HG02884 (cell line): ENCODE measurements around the gene IL21R.
A peak's percentile ranks its signal among the peaks of the same experiment; 100 is the strongest.
"Not testable (repeated sequence)": the region's sequence is repeated elsewhere in the genome, so short reads cannot be mapped to it uniquely, and the experiment has no call there.

ENCODE experiments used
- ATAC-seq: cut with Tn5 transposase; IDR thresholded peaks from one replicate; pipeline ENCODE4 v1.9.1; 2021; ENCODE audit warnings: mild to moderate bottlenecking, moderate library complexity; ENCODE audit not compliant: unreplicated experiment

Gene IL21R

GRCh38 chr16:27400751-27401620 lies 988 bp upstream of the IL21R start:
- no peak for ATAC-seq

GRCh38 chr16:27402569-27402963 lies 592 bp downstream of the IL21R start:
- ATAC-seq: no peak

- ATAC-seq: no peak
These were observed 1.1 kb downstream of the IL21R start for GRCh38 chr16:27402964-27403600.

GRCh38 chr16:27403601-27403992 lies 1.6 kb downstream of the IL21R start:
- ATAC-seq: no peak

GRCh38 chr16:27404163-27404823 lies 2.3 kb downstream of the IL21R start:
- no peak for ATAC-seq

- ATAC-seq: no peak
These were observed 3.8 kb downstream of the IL21R start for GRCh38 chr16:27405546-27406451.

GRCh38 chr16:27406511-27407128 lies 4.6 kb downstream of the IL21R start:
- no peak for ATAC-seq

GRCh38 chr16:27407133-27407532 lies 5.2 kb downstream of the IL21R start:
- ATAC-seq: no peak

GRCh38 chr16:27408012-27408601 lies 6.1 kb downstream of the IL21R start:
- peak; percentile 31 for ATAC-seq

- ATAC-seq: no peak
These were observed 6.6 kb downstream of the IL21R start for GRCh38 chr16:27408602-27409031.

- not testable (repeated sequence) for ATAC-seq
These were observed 8.0 kb downstream of the IL21R start for GRCh38 chr16:27409958-27410357.

GRCh38 chr16:27410761-27411160 lies 8.8 kb downstream of the IL21R start:
- no peak for ATAC-seq

- ATAC-seq: no peak
These were observed 12.0 kb downstream of the IL21R start for GRCh38 chr16:27413956-27414355.

- ATAC-seq: no peak
These were observed 12.9 kb downstream of the IL21R start for GRCh38 chr16:27414788-27415431.

GRCh38 chr16:27417047-27417671 lies 15.2 kb downstream of the IL21R start:
- ATAC-seq: no peak

- no peak for ATAC-seq
These were observed 20.2 kb downstream of the IL21R start for GRCh38 chr16:27421961-27422740.

GRCh38 chr16:27424772-27425498 lies 23.0 kb downstream of the IL21R start:
- ATAC-seq: no peak
